Ascending aorta (tissue), 2 donors: ENCODE measurements around the gene MRPS6. TPM values are rescaled to one million over a fixed set of nuclear protein-coding genes. Genes with fewer than 3 reads are reported as not detected.

Experiments
- DNase-seq, 2 donors: peaks; one replicate each; pipeline ENCODE4 v3.0.0-alpha.2; 2019; ENCODE audit warnings: low spot score in 2 of 2
- H3K27ac ChIP-seq, 2 donors: fragments of 200-600 bp; sonication (generic); one replicate each; pipeline ENCODE4 v1.5.1; 2016 to 2017; ENCODE audit warnings: mild to moderate bottlenecking in 1 of 2
- H3K27me3 ChIP-seq: fragments of 200-600 bp; sonication (generic); one replicate; pipeline ENCODE4 v1.5.1; 2017
- H3K36me3 ChIP-seq, 2 donors: fragments of 200-600 bp; sonication (generic); one replicate each; pipeline ENCODE4 v1.5.1; 2016
- H3K4me1 ChIP-seq, 2 donors: fragments of 200-600 bp; sonication (generic); one replicate each; pipeline ENCODE4 v1.5.1; 2016 to 2017; ENCODE audit warnings: mild to moderate bottlenecking in 1 of 2
- H3K4me3 ChIP-seq, 2 donors: fragments of 200-600 bp; sonication (generic); one replicate each; pipeline ENCODE4 v1.5.1; 2016 to 2017; ENCODE audit warnings: mild to moderate bottlenecking in 1 of 2
- H3K9me3 ChIP-seq, 2 donors: fragments of 200-600 bp; sonication (generic); one replicate each; pipeline ENCODE4 v1.5.1; 2016
- CTCF ChIP-seq, 3 experiments: fragments of 200-600 bp in 2 of 3; fragments of 450-650 bp in 1 of 3; sonication (generic) in 2 of 3; IDR thresholded peaks; one replicate each; pipeline ENCODE4 v1.5.1; 2016 to 2019; ENCODE audit warnings: antibody characterized with exemption in 3 of 3, mild to moderate bottlenecking in 1 of 3, moderate library complexity in 1 of 3
- intact Hi-C: fragments of 100-400 bp; cut with DNase I; formaldehyde crosslinking; loops from one replicate; pipeline ENCODE4 v1.15.1; 2023
- total RNA-seq: library from RNA; depleted of rRNA; stranded (reverse); fragments of >200 nt; gene quantifications from one replicate; pipeline ENCODE4 v1.1.0, GENCODE V29; 2016

The MRPS6 gene
- total RNA-seq, result 17.8 TPM

- Histone ChIP-seq H3K36me3 (no peaks in the 10 kb centered on the region), H3K4me3 (peak within 1 kb of the TSS; percentile 75 to 93), H3K4me1 (peaks cover 7 to 15% of the 10 kb centered on the region in 2 donors), H3K27ac (peak within 1 kb of the TSS; percentile 74 to 92), H3K27me3 (no peaks in the 10 kb centered on the region), H3K9me3 (no peaks in the 10 kb centered on the region)
- DNase-seq, result peak in 1 of 2 donors; percentile 90
- TF ChIP-seq CTCF (IDR thresholded peaks at IDR 0.05), result no peak
- intact Hi-C loops, result loop anchor here (2.0 kb wide), 1 partner anchor 56 kb away; no protein-coding TSS in a partner anchor
Measured at GRCh38 chr21:34073032-34073748, at the start of gene MRPS6, which contains the start of gene SLC5A3. TSS of gene MRPS6 (plus strand) at chr21:34073578. CDS start at chr21:34073701, 123 bp downstream. TSS of gene SLC5A3 (plus strand) at chr21:34073578. CDS start at chr21:34095199, 21,621 bp downstream.

DNA sequence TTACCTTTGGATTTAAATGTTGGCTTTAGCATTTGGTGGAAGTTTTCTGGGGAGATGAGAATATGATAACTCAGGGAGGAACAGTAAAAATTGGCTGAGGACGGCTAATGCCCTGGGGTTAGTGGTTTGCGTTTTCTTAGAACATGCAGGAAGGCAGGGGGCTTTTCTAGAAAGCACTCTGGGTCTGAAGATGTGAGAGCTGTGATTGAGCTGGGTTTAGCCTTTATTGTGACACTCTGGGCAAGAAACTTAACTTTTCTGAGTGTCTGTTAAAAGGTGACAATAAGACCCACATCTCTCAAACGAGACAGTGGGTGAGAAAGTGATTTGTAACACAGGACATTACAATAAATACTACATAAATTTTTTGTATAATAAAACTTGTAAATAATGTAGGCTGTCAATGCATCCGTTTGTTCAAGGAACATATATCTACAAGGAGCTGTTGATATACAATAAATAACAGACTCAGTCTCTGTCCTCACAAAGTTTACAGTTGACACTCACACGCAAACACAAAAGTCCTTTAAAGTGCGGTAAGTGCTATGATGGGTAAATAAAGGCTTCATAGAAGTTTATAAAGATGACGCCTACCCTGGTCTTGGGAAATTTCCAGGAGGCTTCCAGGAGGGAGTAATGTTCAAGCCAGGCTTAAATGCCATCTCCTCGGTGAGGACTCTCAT is 49.5 kb upstream of the MRPS6 start:
- H3K27ac ChIP-seq, result no peak overlapping the region
- intact Hi-C loops, result no loop called here
- no peak for TF ChIP-seq CTCF (IDR thresholded peaks at IDR 0.05)
- no peaks in the 10 kb centered on the region for H3K9me3 ChIP-seq
- H3K4me1 ChIP-seq, result peaks cover 0 to 5% of the 10 kb centered on the region in 2 donors
- H3K36me3 ChIP-seq, result no peaks in the 10 kb centered on the region
- H3K4me3 ChIP-seq, result no peak overlapping the region
- no peaks in the 10 kb centered on the region for H3K27me3 ChIP-seq
- no peak for DNase-seq

DNA sequence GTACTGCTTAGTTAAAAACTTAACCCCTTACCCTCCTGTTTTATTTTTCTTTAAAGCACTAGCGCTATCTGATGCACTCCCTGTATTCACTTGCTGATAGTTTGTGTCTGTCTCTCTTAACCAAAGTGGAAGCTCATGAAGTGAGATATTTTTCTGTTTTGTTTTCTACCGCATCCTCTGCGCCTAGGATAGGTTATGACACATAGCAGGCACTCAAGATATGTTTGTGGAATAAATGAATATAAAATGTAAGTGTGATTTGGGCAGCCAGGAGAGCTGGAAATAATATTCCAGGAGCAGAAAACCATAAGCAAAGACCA is 49.0 kb upstream of the MRPS6 start:
- Histone ChIP-seq H3K27ac (no peak overlapping the region), H3K9me3 (no peaks in the 10 kb centered on the region), H3K4me1 (peaks cover 0 to 5% of the 10 kb centered on the region in 2 donors), H3K36me3 (no peaks in the 10 kb centered on the region), H3K4me3 (no peak overlapping the region), H3K27me3 (no peaks in the 10 kb centered on the region)
- intact Hi-C loops, result no loop called here
- no peak for TF ChIP-seq CTCF (IDR thresholded peaks at IDR 0.05)
- DNase-seq, result no peak

DNA sequence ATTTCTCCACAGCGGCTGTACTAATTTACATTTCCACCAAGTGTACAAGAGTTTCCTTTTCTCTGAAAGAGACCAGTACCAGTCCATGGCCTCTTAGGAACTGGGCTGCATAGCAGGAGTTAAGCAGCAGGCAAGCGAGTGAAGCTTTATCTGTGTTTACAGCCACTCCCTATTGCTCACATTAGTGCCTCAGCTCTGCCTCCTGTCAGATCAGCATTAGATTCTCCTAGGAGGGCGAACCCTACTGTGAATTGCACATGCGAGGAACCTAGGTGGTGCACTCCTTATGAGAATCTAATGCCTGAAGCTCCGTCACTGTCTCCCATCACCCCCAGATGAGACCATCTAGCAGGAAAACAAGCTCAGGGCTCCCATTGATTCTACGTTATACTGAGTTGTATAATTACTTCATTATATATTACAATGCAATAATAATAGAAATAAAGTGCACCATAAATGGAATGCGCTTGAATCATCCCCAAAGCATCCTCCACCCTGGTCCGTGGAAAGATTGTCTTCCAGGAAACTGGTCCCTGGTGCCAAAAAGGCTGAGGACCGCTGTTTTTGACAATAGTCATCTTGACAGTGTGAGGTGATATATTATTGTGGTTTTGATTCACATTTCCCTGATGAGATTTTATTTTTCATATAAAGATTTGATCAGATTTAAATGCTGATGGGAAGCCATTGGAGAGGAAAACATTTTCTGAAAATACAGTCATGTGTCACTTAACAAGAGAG is 45.5 kb upstream of the MRPS6 start:
- no peaks in the 10 kb centered on the region for H3K4me1 ChIP-seq
- H3K36me3 ChIP-seq, result no peaks in the 10 kb centered on the region
- intact Hi-C loops, result no loop called here
- DNase-seq, result no peak
- no peaks in the 10 kb centered on the region for H3K27me3 ChIP-seq
- no peak overlapping the region for H3K4me3 ChIP-seq
- H3K9me3 ChIP-seq, result no peaks in the 10 kb centered on the region
- H3K27ac ChIP-seq, result no peak overlapping the region
- TF ChIP-seq CTCF (IDR thresholded peaks at IDR 0.05), result no peak

GRCh38 chr21:34029743-34030528 is 43.4 kb upstream of the MRPS6 start:
- TF ChIP-seq CTCF (IDR thresholded peaks at IDR 0.05), result no peak
- peak in 1 of 2 donors; percentile 68 for DNase-seq
- no peaks in the 10 kb centered on the region for H3K27me3 ChIP-seq
- no peaks in the 10 kb centered on the region for H3K4me1 ChIP-seq
- H3K27ac ChIP-seq, result no peak overlapping the region
- intact Hi-C loops, result no loop called here
- no peaks in the 10 kb centered on the region for H3K36me3 ChIP-seq
- H3K4me3 ChIP-seq, result no peak overlapping the region
- no peaks in the 10 kb centered on the region for H3K9me3 ChIP-seq
